Measurements from ENCODE around the gene KRT77.
"Not testable (repeated sequence)": the region's sequence is repeated elsewhere in the genome, so short reads cannot be mapped to it uniquely, and the experiment has no call there.

KRT77 gene

GRCh38 chr12:52703424-52703823, at the start of gene KRT77:
KRT77 (minus strand) TSS chr12:52703524; CDS start chr12:52703434, 90 bp downstream.
- no peak for DNase-seq

- DNase-seq = no peak
These were observed 49.2 kb upstream of the KRT77 start for GRCh38 chr12:52752516-52752915.

- no peak for DNase-seq
These were observed 48.5 kb upstream of the KRT77 start for GRCh38 chr12:52751795-52752194.

- DNase-seq = not testable (repeated sequence)
These were observed 47.2 kb upstream of the KRT77 start for GRCh38 chr12:52750532-52750931.

GRCh38 chr12:52749827-52750226, 46.5 kb upstream of the KRT77 start:
- DNase-seq = no peak

- DNase-seq = no peak
These were observed 45.3 kb upstream of the KRT77 start for GRCh38 chr12:52748578-52748977.

GRCh38 chr12:52745554-52745953, 42.2 kb upstream of the KRT77 start:
- DNase-seq = no peak

- no peak for DNase-seq
These were observed 41.3 kb upstream of the KRT77 start for GRCh38 chr12:52744493-52745156.

GRCh38 chr12:52742822-52743457, 39.6 kb upstream of the KRT77 start:
- no peak for DNase-seq

- no peak for DNase-seq
These were observed 38.9 kb upstream of the KRT77 start for GRCh38 chr12:52742196-52742580.

GRCh38 chr12:52741375-52742195, 38.3 kb upstream of the KRT77 start:
- DNase-seq = no peak

- peak; percentile 12 for DNase-seq
These were observed 37.3 kb upstream of the KRT77 start for GRCh38 chr12:52740584-52740983.

- DNase-seq = no peak
These were observed 36.6 kb upstream of the KRT77 start for GRCh38 chr12:52739963-52740362.

GRCh38 chr12:52735816-52736632, 32.7 kb upstream of the KRT77 start:
- no peak for DNase-seq

GRCh38 chr12:52735106-52735505, 31.8 kb upstream of the KRT77 start:
- no peak for DNase-seq

GRCh38 chr12:52730793-52731192, 27.5 kb upstream of the KRT77 start:
- no peak for DNase-seq

- no peak for DNase-seq
These were observed 27.1 kb upstream of the KRT77 start for GRCh38 chr12:52730383-52730782.

- no peak for DNase-seq
These were observed 25.8 kb upstream of the KRT77 start for GRCh38 chr12:52729147-52729546.

GRCh38 chr12:52728374-52728773, 25.1 kb upstream of the KRT77 start:
- no peak for DNase-seq

- DNase-seq = no peak
These were observed 23.7 kb upstream of the KRT77 start for GRCh38 chr12:52727037-52727436.

GRCh38 chr12:52726451-52726850, 23.1 kb upstream of the KRT77 start:
- no peak for DNase-seq

- DNase-seq = no peak
These were observed 21.1 kb upstream of the KRT77 start for GRCh38 chr12:52724384-52724783.

- DNase-seq = no peak
These were observed 19.4 kb upstream of the KRT77 start for GRCh38 chr12:52722680-52723079.

All from DMS 273 treated with DMSO at 0.1 percent for 48 hours (cell line).